ENCODE data around the gene PPP1R12B.

PPP1R12B gene

GRCh38 chr1:202639500-202639899, 291.0 kb downstream of the PPP1R12B start:
- no peak for DNase-seq

- DNase-seq, result no peak
These were observed 293.7 kb downstream of the PPP1R12B start for GRCh38 chr1:202642212-202642611.

All from NCI-H446 treated with DMSO at 0.1 percent for 48 hours (cell line).